ENCODE data around the gene AAK1.

- TF ChIP-seq EZH2 (IDR thresholded peaks at IDR 0.05) (no peak), CTCF (IDR thresholded peaks at IDR 0.05) (no peak)
These were observed 38.3 kb downstream of the AAK1 start for GRCh38 chr2:69605284-69605683.

Measured in neural progenitor cell (in vitro differentiated cells).